Measurements from ENCODE around the gene PGF. TPM values are rescaled to one million over a fixed set of nuclear protein-coding genes. Genes with fewer than 3 reads are reported as not detected.

PGF gene
- total and polyA plus RNA-seq, 12 donors = 1.7 to 12.7 (median 4.9) TPM

- intact Hi-C loops (cut with DNase I) = loop anchor here (5.0 to 10.0 kb wide), 2 partner anchors 57 to 140 kb away; partner anchors contain the start of gene EIF2B2 (in 1 of the 2)
- 90 to 93% (median 93%) methylated on average over 12 to 13 of the region's 13 CpGs for WGBS, 4 donors
- Histone ChIP-seq H3K9me3 (replicated peaks in 1 of 3) (no peaks in the 10 kb centered on the region), H3K36me3 (replicated peaks in 1 of 2) (no peaks in the 10 kb centered on the region), H3K27ac (no peak overlapping the region), H3K4me3 (no peak overlapping the region), H3K27me3 (no peaks in the 10 kb centered on the region), H3K4me1 (replicated peaks in 1 of 2) (peaks cover 0 to under 1% of the 10 kb centered on the region in 2 donors)
- no peak for DNase-seq
- TF ChIP-seq CTCF (IDR thresholded peaks at IDR 0.05) (no peak), POLR2A (IDR thresholded peaks at IDR 0.05) (no peak)
These were observed 7.8 kb downstream of the PGF start for GRCh38 chr14:74947353-74948227.

GRCh38 chr14:74946659-74947281 is 8.6 kb downstream of the PGF start:
- Histone ChIP-seq H3K4me1 (replicated peaks in 1 of 2) (peaks cover 0 to 9% of the 10 kb centered on the region in 2 donors), H3K36me3 (replicated peaks in 1 of 2) (no peaks in the 10 kb centered on the region), H3K27ac (no peak overlapping the region), H3K27me3 (no peaks in the 10 kb centered on the region), H3K4me3 (no peak overlapping the region), H3K9me3 (replicated peaks in 1 of 3) (no peaks in the 10 kb centered on the region)
- WGBS, 4 donors = 17 to 24% (median 21%) methylated on average over 5 of the region's 5 CpGs
- intact Hi-C loops (cut with DNase I) = loop anchor here (5.0 to 10.0 kb wide), 2 partner anchors 58 to 141 kb away; partner anchors contain the start of gene EIF2B2 (in 1 of the 2)
- TF ChIP-seq POLR2A (IDR thresholded peaks at IDR 0.05) (no peak), CTCF (IDR thresholded peaks at IDR 0.05) (peak in 3 of 6 experiments; percentile 7 to 47 (median 31))
- DNase-seq = no peak

GRCh38 chr14:74945852-74946658 is 9.3 kb downstream of the PGF start:
- Histone ChIP-seq H3K4me3 (no peak overlapping the region), H3K27ac (no peak overlapping the region), H3K36me3 (replicated peaks in 1 of 2) (no peaks in the 10 kb centered on the region), H3K27me3 (no peaks in the 10 kb centered on the region), H3K9me3 (replicated peaks in 1 of 3) (no peaks in the 10 kb centered on the region), H3K4me1 (replicated peaks in 1 of 2) (peaks cover 3 to 16% of the 10 kb centered on the region in 2 donors)
- intact Hi-C loops (cut with DNase I) = loop anchor here (5.0 to 10.0 kb wide), 2 partner anchors 59 to 141 kb away; partner anchors contain the start of gene EIF2B2 (in 1 of the 2)
- TF ChIP-seq CTCF (IDR thresholded peaks at IDR 0.05) (peak; percentile 72 to 94 (median 90)), POLR2A (IDR thresholded peaks at IDR 0.05) (no peak)
- 33 to 40% (median 37%) methylated on average over 16 to 17 of the region's 17 CpGs for WGBS, 4 donors
- DNase-seq = peak; percentile 72 to 88 (median 82)

Data from adrenal gland (tissue), 12 donors.